RWPE1 (cell line): ENCODE data around the gene HTT.
"Not testable (repeated sequence)": the region's sequence is repeated elsewhere in the genome, so short reads cannot be mapped to it uniquely, and the experiment has no call there.

Experiments used
- CTCF ChIA-PET: fragments of 350-600 bp; sonication (Branson Sonifier 250); formaldehyde crosslinking; extraction: SDS; loops from one replicate; lab custom pipeline; 2021; lab: Yijun Ruan, JAX
- POLR2A ChIA-PET: fragments of 400-600 bp; formaldehyde crosslinking; extraction: SDS; loops from one replicate; lab custom pipeline; 2020; ENCODE audit warnings: antibody characterized with exemption; ENCODE audit not compliant: low non-redundant PET; lab: Yijun Ruan, JAX
- DNase-seq: peaks from one replicate; pipeline ENCODE4 v3.0.0; 2012; ENCODE audit warnings: low spot score
- H3K27ac ChIP-seq: fragments of 450-650 bp; 2 replicates; pipeline ENCODE4 v1.5.1; 2017
- CTCF ChIP-seq: fragments of 450-650 bp; conservative IDR thresholded peaks from 2 replicates; pipeline ENCODE4 v1.5.1; 2017; ENCODE audit warnings: low read depth, mild to moderate bottlenecking

HTT gene

GRCh38 chr4:3134201-3134600 lies 59.7 kb downstream of the HTT start:
- DNase-seq: no peak
- no peak for TF ChIP-seq CTCF
- ChIA-PET CTCF (no interaction called here), POLR2A (no interaction called here)
- no peak overlapping the region for H3K27ac ChIP-seq

- ChIA-PET CTCF (interaction anchor here (0.5 to 1.0 kb wide), 7 partner anchors 14 to 126 kb away, joined by 3 to 4 read pairs (median 3); no protein-coding TSS in a partner anchor), POLR2A (no interaction called here)
- TF ChIP-seq CTCF: no peak
- no peak overlapping the region for H3K27ac ChIP-seq
- DNase-seq: no peak
Observed at GRCh38 chr4:3135155-3136011, 60.9 kb downstream of the HTT start.

- peak; percentile 37 for TF ChIP-seq CTCF
- no peak for DNase-seq
- H3K27ac ChIP-seq: no peak overlapping the region
- POLR2A ChIA-PET: no interaction called here
- CTCF ChIA-PET: interaction anchor here (0.6 to 0.7 kb wide), 7 partner anchors 9 to 921 kb away, joined by 3 to 4 read pairs (median 3); no protein-coding TSS in a partner anchor
Observed at GRCh38 chr4:3136454-3136853, 62.0 kb downstream of the HTT start.

GRCh38 chr4:3137908-3138307 lies 63.4 kb downstream of the HTT start:
- DNase-seq: no peak
- ChIA-PET POLR2A (no interaction called here), CTCF (no interaction called here)
- no peak overlapping the region for H3K27ac ChIP-seq
- TF ChIP-seq CTCF: no peak

- no peak overlapping the region for H3K27ac ChIP-seq
- no peak for TF ChIP-seq CTCF
- no peak for DNase-seq
- CTCF ChIA-PET: interaction anchor here (0.6 kb wide), 2 partner anchors 9 to 25 kb away, joined by 3 to 4 read pairs; no protein-coding TSS in a partner anchor
- POLR2A ChIA-PET: no interaction called here
Observed at GRCh38 chr4:3145234-3145924, 70.9 kb downstream of the HTT start.

- CTCF ChIA-PET: no interaction called here
- no peak for DNase-seq
- no peak overlapping the region for H3K27ac ChIP-seq
- POLR2A ChIA-PET: no interaction called here
- TF ChIP-seq CTCF: no peak
Observed at GRCh38 chr4:3148926-3149325, 74.4 kb downstream of the HTT start.

GRCh38 chr4:3151238-3151637 lies 76.8 kb downstream of the HTT start:
- DNase-seq, H3K27ac ChIP-seq, CTCF ChIA-PET, POLR2A ChIA-PET: not testable (repeated sequence)
